Stomach (tissue), 9 donors: ENCODE measurements around the gene CADPS. TPM values are rescaled to one million over a fixed set of nuclear protein-coding genes. Genes with fewer than 3 reads are reported as not detected.

Experiments
- DNase-seq, 2 donors: peaks; one replicate each; pipeline versions ENCODE4 v3.0.0 to v3.0.0-alpha.2; 2013 to 2019
- H3K27ac ChIP-seq, 5 donors: fragments of 200-600 bp in 4 of 5; sonication (generic) in 4 of 5; one replicate each; pipeline ENCODE4 v1.5.1; 2013 to 2019; ENCODE audit warnings: mild to moderate bottlenecking in 1 of 5, moderate library complexity in 1 of 5
- H3K27me3 ChIP-seq, 3 donors: fragments of 200-600 bp; sonication (generic); one replicate each; pipeline ENCODE4 v1.5.1; 2017 to 2019; ENCODE audit warnings: mixed run types in 1 of 3
- H3K36me3 ChIP-seq, 4 donors: fragments of 200-600 bp; sonication (generic); 1 replicate in 3 of 4; 2 replicates in 1 of 4; pipeline ENCODE4 v1.5.1; 2016 to 2019
- H3K4me1 ChIP-seq, 4 donors: fragments of 200-600 bp; sonication (generic); one replicate each; pipeline ENCODE4 v1.5.1; 2016 to 2019
- H3K4me3 ChIP-seq, 4 donors: fragments of 200-600 bp; sonication (generic) in 3 of 4; one replicate each; pipeline ENCODE4 v1.5.1; 2016 to 2019; ENCODE audit warnings: mild to moderate bottlenecking in 1 of 4
- H3K9me3 ChIP-seq, 4 donors: fragments of 200-600 bp; sonication (generic); one replicate each; pipeline ENCODE4 v1.5.1; 2016 to 2019
- CTCF ChIP-seq, 7 experiments: fragments of 450-650 bp in 4 of 7; fragments of 200-600 bp in 3 of 7; sonication (generic) in 3 of 7; IDR thresholded peaks; one replicate each; pipeline ENCODE4 v1.5.1; 2016 to 2019; ENCODE audit warnings: antibody characterized with exemption in 7 of 7, control low read depth in 2 of 7, mild to moderate bottlenecking in 1 of 7
- EP300 ChIP-seq: sonication (generic); formaldehyde crosslinking; IDR thresholded peaks from one replicate; pipeline ENCODE4 v1.6.1; 2017; ENCODE audit warnings: antibody characterized with exemption
- POLR2A ChIP-seq, 4 donors: fragments of 450-650 bp; IDR thresholded peaks; one replicate each; pipeline ENCODE4 v1.6.1; 2016; ENCODE audit warnings: antibody characterized with exemption in 4 of 4, control low read depth in 2 of 4, mild to moderate bottlenecking in 1 of 4, moderate library complexity in 1 of 4
- POLR2AphosphoS5 ChIP-seq, 3 donors: sonication (generic); formaldehyde crosslinking; IDR thresholded peaks; one replicate each; pipeline ENCODE4 v1.6.1; 2016; ENCODE audit warnings: antibody characterized with exemption in 3 of 3
- WGBS, 5 donors: extraction: QIAGEN DNeasy Blood & Tissue Kit in 3 of 5; methylation state at CpG; one replicate each; pipeline versions ENCODE4 v1.1.5 to v1.1.7; 2013 to 2018; 5-methylcytosine and 5-hydroxymethylcytosine counted together
- intact Hi-C: fragments of 100-400 bp; cut with DNase I; formaldehyde crosslinking; loops from one replicate; pipeline ENCODE4 v1.15.1; 2023; ENCODE audit warnings: low total_unique reads
- polyA plus RNA-seq, 3 donors: library from polyadenylated mRNA; stranded (reverse); fragments of 200-250 nt; gene quantifications; one replicate each; pipeline ENCODE4 v1.2.3, GENCODE V29; 2013
- total RNA-seq, 5 donors: library from RNA; depleted of rRNA; stranded (reverse); fragments of >200 nt; gene quantifications; one replicate each; pipeline versions ENCODE4 v1.1.0 to v1.2.3, GENCODE V29; 2014 to 2016
- donor health status: healthy with polysubstance abuse.
- donor health status: Bipolar disorder and iron deficiency.
- donor health status: healthy.

Gene CADPS
- total and polyA plus RNA-seq, 8 donors = 0.58 to 32.2 (median 3.4) TPM

- 49 to 61% (median 58%) methylated on average over 2 of the region's 2 CpGs for WGBS, 5 donors
- Histone ChIP-seq H3K4me3 (no peak overlapping the region), H3K27me3 (no peaks in the 10 kb centered on the region), H3K27ac (no peak overlapping the region), H3K4me1 (peaks cover 0 to 19% (median 0%) of the 10 kb centered on the region in 4 donors), H3K9me3 (no peaks in the 10 kb centered on the region), H3K36me3 (no peaks in the 10 kb centered on the region)
- intact Hi-C loops = no loop called here
- no peak for DNase-seq
- no peak for TF ChIP-seq EP300
- TF ChIP-seq POLR2AphosphoS5 (IDR thresholded peaks at IDR 0.05) = no peak
- TF ChIP-seq CTCF (IDR thresholded peaks at IDR 0.05) = no peak
- no peak for TF ChIP-seq POLR2A (IDR thresholded peaks at IDR 0.05)
Measured at GRCh38 chr3:62604298-62604697, 270.9 kb downstream of the CADPS start.

DNA sequence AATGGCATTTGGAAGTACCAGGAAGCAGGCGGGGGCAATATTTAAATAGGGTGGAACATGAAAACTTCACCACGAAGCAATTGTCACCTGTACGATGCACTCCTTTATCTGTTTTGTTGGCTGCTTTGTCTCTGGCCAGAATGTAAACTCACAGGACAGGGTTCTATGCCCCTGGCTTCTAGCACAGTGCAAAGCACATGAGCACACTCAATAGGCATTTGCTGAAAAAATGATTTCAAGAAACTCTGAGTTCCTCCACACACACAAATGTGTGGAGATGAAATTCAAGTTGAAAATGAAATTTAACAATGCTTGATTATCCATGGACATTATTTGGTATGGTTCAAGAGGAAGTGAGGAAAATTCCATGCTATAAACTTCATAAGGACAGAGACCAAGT is 272.2 kb downstream of the CADPS start:
- intact Hi-C loops = no loop called here
- 49 to 63% (median 51%) methylated on average over 3 of the region's 3 CpGs for WGBS, 5 donors
- Histone ChIP-seq H3K4me1 (peaks cover 0 to 19% (median 0%) of the 10 kb centered on the region in 4 donors), H3K4me3 (no peak overlapping the region), H3K27me3 (no peaks in the 10 kb centered on the region), H3K27ac (no peak overlapping the region), H3K36me3 (no peaks in the 10 kb centered on the region), H3K9me3 (no peaks in the 10 kb centered on the region)
- TF ChIP-seq CTCF (IDR thresholded peaks at IDR 0.05) = no peak
- TF ChIP-seq EP300 = no peak
- no peak for DNase-seq

DNA sequence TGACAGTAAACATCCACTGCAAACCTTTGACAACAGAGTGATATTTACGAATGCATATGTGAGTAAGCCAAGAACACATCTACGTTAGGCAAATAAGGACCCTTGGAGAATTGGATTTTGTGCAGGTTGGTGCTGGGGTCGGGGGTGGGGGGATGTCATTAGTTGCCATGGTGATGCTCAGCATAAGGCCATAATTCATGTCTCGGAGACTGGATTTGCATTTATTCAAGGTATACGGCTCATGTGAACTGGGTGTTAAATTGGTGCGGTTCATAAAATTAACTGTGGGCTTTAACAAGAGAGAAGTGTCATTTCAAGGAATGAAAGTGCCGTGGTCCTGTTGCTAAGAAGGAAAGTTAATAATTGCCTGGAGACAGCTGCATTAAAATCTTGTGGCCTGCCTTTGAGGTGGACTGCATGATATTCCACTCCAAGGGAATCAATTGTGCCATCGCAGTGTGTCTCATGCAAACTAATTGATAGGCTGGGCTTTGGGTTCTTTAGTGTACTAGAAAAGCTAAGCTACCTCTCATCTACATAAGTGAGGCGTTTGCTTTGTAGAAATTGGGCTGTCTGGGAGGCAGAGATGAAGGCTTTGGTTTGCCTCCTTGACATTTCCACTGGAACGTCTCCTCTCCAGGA is 273.0 kb downstream of the CADPS start:
- Histone ChIP-seq H3K9me3 (no peaks in the 10 kb centered on the region), H3K4me1 (peaks cover 0 to 23% (median 0%) of the 10 kb centered on the region in 4 donors), H3K27me3 (no peaks in the 10 kb centered on the region), H3K4me3 (no peak overlapping the region), H3K27ac (no peak overlapping the region), H3K36me3 (no peaks in the 10 kb centered on the region)
- TF ChIP-seq POLR2AphosphoS5 (IDR thresholded peaks at IDR 0.05) = no peak
- no peak for TF ChIP-seq EP300
- TF ChIP-seq POLR2A (IDR thresholded peaks at IDR 0.05) = no peak
- TF ChIP-seq CTCF (IDR thresholded peaks at IDR 0.05) = no peak
- intact Hi-C loops = no loop called here
- no peak for DNase-seq
- WGBS, 5 donors = 51 to 59% (median 56%) methylated on average over 10 of the region's 10 CpGs

DNA sequence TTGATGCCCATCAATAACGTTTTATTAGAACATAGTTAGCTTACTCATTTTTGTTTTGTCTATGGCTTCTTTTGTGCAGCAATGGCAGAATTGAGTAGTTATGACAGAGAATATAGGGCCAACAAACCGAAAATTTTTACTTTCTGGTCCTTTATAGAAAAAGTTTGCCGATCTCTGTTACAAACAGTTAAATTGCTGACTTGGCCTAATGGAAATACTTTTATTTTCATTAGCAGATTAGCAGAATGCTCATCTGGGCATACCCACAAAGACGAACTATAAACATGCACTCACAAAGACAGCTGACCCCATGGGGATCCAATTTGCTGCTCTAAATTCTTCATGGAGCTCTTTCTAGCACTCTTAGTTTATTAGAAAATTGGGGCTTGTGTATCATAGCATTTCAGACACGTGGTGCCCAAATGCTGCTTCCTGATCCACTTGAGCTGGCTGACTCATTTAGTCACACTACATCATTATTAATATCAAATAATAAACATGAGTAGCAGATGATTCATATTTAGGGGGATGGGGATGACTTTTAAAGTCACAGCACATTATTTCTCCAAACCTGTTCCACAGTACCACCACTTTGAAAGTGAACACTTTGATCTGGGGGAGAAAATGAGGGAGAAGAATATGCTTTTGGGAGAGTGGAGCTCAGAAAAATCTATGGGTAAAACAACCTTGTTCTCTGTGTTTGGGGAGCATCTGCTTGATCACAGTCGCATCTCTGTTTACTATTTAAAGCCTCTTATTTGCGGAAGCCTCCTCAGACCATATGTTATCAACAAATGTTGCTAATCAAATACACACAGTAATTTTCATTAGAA is 273.8 kb downstream of the CADPS start:
- Histone ChIP-seq H3K4me1 (peaks cover 0 to 26% (median 0%) of the 10 kb centered on the region in 4 donors), H3K9me3 (no peaks in the 10 kb centered on the region), H3K27me3 (no peaks in the 10 kb centered on the region), H3K36me3 (no peaks in the 10 kb centered on the region), H3K27ac (no peak overlapping the region), H3K4me3 (no peak overlapping the region)
- TF ChIP-seq CTCF (IDR thresholded peaks at IDR 0.05) (no peak), EP300 (no peak), POLR2AphosphoS5 (IDR thresholded peaks at IDR 0.05) (no peak), POLR2A (IDR thresholded peaks at IDR 0.05) (no peak)
- peak in 1 of 2 donors; percentile 16 for DNase-seq
- intact Hi-C loops = no loop called here
- WGBS, 5 donors = 43 to 57% (median 53%) methylated on average over 7 of the region's 7 CpGs
